Measurements from ENCODE around the gene NKRF.

The NKRF gene

DNA sequence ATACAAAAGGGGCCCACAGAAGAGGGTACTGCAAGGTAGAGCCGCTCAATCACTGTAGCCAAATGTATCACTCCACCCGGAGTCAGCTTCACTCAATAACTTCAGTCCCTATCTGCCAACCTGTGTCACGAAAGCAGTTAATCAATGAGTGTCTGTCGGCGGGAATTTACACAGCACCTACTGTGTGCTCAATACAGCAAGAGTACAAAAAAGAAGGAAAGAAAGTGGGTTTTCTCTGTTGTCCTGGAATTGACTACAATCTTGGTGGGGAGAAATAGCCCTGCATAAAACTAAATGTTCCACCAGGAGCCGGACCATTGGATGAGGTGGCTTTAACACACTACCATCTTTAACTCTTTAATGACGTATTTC is 780 bp upstream of the NKRF start:
- DNase-seq = no peak

DNA sequence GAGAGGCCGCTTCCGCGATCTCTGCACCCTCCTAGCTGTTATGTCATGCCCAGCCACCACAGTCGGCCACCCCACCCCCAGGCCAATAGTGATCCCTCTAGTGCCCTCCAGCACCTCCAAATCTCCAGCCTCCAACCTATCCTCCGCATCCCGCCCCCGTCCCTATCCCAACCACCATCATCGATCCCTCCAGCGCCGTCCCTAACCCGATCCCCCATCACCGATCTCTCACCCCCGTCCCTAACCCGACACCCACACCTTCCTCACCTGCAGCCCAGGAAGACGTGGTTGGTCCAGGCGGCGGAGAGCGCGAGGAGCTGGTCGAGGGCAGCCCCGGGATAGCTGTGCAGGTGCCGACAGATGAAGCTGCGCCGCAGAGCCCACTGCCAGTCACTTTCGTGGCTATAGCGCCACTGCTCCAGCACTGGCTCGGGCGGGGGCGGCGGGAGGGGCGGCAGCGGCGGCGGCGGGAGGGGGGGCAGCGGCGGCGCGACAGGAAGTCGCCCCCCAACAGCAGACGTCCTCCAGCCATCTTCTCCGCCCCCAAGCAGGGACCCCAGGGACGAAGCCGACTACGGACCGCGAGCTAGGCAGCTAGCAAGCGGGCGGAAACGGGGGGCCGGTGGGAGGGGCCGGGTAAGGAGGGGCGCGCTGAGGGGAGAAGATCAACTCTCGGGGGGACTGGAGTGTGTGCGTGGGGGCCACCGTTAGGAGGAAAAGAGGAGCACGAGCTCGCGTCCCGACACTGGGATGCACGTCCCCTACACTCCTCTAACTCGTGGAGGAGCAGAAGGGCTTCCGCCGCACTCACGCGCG is 552 bp downstream of the NKRF start:
- DNase-seq = peak; percentile 4

DNA sequence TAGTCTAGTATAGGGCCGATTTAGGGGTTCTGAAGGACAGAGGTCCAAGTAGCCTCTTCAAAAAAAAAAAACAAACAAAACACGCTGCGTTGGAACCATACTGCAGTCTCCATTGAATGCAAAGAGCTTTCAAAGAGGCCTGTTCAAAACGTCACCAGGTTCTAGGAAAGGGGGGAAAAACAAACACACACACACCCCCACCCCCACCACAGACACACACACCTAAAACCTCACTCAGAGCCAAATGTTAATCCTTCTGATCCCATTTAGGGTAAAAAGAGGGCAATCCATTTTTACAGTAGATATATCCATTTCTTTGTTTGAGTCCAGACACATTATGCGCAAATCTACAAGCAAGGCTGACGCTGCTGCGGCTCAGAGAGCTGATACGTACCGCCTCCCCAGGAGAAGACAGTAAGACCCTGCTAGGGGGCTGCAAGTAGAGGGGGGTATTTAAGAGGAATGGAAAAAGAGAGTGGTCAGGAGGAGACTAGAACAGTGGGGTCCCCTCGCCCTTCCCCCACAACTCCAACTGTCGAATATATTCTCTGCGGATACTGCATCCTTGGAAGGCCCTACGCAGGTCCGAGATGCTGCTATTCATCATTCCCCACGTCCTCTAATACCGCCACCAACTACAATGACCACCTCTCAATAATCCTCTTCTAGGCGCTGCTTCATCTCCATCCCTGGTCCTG is 1.3 kb downstream of the NKRF start:
- DNase-seq = no peak

DNA sequence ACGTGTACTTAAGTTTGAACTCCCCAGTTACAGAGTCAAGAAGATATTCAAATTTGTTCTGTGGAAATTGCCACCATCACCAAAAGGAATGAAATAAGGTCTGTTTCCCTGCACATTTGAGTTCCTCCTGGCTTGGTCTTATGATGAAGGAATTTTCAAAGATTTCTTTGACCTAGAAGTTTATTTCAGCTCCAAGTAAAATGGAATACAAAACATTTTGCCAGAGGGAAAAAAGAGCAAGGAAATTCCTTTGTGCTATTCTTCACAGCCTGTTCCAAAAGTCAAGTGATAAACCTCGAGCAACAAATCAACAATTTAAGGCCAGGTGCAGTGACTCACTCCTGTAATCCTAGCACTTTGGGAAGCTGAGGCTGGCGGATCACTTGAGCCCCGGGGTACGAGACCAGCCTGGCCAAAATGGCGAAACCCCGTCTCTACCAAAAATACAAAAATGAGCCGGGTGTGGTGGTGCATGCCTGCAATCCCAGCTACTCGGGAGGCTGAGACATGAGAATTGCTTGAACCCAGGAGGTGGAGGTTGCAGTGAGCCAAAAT is 3.4 kb downstream of the NKRF start:
- DNase-seq = no peak

DNA sequence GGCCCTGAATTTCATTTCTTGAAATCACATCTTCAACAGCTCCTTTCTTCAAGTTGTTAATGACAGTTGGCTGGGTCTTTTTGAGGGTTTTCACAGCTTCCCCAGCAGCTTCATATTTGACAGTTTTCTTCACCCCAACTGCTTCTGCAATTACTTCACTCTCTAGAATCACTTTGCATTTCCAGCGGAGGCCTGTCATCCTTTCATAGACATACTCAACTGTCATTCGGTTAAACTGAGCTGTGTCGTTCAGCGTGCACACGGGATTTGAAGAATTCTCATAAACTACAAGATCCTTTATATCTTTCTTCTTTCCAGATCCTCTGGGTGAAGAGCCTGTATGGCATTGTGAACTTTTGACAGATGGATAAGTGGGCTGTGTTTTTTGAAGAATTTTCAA is 16.4 kb downstream of the NKRF start:
- DNase-seq = no peak

DNA sequence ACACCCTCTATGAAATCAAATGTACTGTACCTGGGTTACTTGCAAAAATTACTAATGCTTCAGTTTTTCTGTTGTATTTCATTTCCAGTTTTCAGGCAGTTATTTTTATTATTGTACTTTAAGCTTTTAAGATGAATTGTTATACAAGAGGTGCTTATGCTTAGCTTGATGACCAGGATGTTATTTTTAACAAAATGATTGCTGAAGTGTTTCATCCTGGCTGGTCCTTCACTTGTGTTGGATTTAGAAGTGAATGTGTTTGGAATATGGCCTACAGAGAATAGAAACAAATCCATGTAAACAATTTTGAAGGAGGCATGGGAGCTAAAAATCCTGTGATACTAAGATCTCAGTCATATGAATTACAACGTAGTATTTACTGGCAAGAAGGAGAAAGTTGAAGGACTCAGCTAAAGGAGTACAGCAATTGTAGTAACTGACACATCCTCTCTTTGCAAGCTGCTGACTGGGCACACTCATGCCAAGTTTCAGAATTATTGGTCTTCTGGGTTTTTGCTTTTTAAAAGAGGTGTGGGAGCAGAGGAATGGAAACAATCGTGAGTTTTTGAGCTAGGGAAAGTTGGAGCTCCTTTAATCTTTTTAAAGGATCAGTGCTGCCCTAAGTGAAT is 22.7 kb downstream of the NKRF start:
- no peak for DNase-seq

DNA sequence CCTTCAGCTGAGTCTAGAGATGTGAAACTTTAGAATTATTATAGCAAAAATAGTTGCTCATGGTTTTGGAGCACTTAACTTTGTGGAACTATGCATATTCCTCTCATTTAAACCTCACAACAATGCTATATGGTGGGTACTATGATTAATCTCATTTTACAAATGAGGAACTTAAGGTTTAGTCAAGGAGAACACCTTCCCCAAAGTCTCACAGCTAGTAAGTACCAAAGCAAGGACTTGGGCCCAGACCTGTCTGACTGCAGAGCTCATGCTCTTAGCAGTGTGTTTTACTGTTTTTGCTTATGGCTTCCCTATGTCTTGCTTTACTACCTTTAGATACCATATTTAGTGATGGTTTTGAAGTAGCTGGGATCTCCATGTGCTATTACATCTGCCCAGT is 26.8 kb downstream of the NKRF start:
- no peak for DNase-seq

DNA sequence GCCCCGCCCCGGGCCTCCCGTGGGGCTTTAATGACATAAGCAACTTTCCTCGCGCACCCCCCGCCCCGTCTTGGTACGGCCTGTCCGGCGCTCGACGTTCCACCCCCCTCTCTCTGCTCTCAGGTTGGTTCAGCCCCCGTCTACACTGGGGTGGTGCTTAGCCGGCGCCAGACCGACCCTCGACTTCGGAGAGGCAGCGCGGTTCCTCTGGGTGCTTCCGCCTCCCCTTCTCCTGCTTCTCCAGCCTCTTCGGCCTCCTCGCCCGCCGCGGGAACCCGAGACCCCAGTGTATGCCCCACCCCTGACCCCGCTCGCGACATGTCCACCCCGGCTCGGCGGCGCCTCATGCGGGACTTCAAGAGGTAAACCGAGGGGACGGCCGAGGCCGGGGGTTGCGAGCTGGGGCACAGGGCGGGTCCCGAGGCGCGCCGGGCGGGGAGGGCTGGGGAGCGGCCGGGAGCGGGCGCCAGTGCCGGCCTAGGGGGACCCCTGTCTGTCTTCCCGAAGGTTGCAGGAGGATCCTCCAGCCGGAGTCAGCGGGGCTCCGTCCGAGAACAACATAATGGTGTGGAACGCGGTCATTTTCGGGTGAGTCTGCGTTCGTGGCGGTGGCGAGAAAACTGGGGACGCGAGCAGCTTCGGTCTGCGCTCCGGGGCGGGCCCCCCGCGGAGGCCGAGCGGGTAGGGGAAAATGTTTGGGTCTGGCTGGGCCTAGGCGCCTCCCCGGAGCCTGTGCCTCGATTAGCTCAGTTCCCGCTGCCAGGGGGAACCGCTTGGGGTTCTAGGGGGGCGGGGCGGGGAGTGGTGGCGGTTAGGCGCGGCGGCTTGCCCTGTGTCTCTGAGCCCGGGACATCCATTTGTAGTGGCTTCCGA is 31.6 kb downstream of the NKRF start, which contains the start of gene UBE2A:
Gene UBE2A, plus strand, starts transcription at position 170 of the 873 bp plus-strand sequence. Its CDS starts 149 bp downstream, at position 319.
- DNase-seq = peak; percentile 88

DNA sequence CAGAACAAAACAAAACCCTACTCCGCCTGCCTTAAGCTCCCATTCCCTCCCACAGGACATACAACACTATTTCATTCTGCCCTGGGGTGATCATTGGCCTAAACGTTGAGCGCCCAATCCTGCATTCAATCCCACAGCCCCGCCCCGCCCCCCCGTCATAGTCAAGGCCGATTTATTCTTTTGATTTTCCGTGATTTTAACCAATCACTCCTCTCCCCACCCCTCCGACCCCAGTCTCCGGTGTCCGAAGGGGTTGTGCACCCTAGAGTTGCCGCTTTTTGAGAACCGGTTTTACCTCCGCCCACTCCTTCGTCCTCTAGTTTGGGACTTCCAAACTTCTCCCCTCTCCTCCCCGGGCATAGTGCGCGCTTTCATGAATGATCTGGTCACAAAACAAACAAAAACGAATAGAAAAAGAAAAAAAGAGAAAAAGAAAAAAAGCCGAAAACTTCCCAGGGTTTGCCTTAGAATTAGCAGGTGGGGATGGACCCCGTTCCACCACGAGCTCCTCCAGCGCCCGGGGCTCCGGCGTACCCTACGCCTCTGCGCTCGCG is 32.3 kb downstream of the NKRF start:
- no peak for DNase-seq

DNA sequence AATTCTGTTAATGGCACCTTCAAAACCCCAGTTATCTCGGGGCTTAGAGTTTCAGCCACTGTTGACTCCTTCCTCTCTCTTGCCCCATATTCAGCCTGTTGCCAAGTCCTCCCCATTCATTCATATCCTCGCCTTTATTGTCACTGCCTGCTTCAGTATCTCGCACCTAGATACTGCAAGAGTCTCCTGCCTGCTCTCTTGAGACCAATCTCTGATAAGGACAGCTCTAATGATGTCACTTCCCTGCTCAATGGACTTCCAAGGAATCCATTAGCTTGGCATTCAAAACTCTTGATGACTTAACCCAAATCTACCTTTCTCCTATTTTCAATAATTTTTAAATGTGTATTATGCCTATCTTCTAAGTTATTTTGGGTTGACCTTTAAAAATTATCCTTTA is 33.0 kb downstream of the NKRF start:
- no peak for DNase-seq

DNA sequence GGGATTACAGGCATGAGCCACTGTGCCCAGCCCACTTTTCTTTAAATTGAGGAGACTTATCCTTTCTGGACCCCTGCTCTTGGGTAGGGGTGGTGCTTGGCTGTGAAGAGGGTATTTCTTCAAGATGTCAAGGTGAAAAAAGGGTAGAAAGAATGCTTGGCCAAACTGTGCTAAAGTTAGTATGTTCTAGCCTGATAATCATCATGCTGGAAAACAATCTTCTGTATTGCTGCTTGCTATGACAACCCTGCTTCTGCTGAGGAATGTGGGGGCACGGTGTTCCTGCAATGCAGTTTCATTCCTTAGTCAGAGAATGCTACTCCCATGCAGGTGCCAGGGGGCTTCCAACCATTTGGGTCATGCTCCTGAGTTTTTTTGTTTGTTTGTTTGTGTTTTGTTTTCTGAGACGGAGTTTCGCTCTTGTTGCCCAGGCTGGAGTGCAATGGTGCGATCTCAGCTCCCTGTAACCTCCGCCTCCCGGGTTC is 35.8 kb downstream of the NKRF start:
- no peak for DNase-seq

DNA sequence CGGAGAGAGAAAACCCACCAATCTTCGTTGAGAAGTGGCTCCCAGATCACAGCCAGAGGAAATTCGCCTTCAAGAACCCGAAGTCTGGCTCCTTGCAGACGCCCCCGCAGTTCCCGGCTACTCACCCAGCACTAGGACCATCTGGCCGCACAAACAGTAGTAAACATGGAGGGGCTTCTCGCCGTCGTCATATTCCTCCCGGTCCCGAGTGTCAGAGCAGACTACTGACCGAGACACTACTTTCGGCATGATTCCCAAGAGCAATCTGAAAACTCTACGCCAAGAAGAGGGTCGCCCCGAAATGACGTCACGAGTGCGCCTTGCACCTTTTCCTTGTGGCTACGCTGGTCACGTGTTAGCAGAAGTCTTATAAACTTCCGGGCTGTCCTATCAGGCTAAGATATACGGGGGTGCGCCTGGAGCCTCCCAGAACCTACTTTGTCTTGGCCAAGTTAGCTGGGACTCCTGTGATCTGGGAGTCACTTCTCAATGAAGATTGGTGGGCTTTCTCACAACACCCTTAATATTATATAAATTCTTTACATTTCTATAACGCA is 41.0 kb downstream of the NKRF start, which contains the start of gene STEEP1:
Gene STEEP1, minus strand, starts transcription at position 303 of the 557 bp plus-strand sequence. Its CDS starts 54 bp downstream, at position 249.
- DNase-seq = peak; percentile 94

DNA sequence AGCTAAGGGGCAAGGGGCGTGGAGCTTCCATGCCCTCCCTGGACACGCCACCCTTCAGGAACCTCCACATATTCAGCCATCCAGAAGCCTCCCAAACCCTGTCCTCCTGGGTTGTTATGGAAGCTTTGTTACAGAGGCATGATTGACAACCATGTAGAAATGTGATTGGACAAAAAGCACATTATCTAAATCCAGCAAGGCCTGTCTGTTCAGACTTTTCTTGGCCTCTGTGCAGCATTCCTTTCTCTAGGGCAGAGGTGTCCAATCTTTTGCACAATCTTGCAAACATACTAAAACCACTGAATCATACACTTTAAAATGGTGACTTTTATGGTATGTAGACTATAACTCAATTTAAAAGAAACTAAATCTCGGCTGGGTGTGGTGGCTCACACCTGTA is 53.7 kb downstream of the NKRF start:
- DNase-seq = no peak

DNA sequence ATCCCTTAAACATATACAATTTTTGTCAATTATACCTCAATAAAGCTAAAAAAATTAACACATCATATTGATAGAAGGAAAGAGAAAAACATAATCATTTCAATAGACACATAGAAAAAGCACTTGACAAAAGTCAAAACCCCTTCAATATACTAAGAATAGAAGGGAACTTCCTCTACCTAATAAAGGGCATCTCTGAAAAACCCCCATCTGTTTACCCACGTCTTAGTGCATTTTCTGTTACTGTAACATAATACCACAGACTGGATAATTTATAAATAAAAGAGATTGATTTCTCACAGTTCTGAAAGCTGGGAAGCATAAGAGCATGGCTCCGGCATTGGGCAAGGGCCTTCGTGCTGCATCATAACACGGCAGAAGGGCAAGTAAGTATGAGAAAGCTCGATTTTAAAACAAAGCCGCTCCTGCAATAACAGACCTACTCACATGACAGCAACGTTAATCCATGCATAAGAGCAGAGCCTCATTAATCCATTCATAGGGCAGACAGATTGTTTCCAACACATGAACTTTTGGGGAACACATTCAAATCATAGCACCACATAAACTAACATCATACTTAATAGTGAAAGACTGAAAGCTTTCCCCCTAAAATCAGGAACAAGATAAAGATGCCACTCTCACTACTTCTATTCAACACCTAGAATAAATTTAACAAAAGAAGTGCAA is 56.8 kb downstream of the NKRF start:
- DNase-seq = no peak

DNA sequence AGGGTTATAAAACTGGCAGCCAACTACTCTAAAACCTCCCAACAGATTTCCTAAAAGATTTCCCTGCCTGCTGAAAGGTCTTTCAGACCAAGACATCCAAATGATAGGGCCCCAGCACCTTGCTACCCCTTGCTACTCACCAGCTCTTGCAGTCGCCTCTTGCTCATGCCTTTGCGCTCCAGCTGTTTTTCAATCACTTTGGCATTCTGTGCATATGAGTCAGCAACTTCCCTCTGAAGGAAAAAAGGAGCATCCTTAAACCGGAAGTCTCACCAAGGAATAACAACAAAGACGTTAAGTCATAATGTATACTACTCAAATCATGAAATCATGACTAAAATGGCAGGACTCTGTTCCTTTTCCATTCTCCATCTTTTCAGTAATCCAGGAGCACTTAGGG is 65.0 kb downstream of the NKRF start:
- DNase-seq = no peak

DNA sequence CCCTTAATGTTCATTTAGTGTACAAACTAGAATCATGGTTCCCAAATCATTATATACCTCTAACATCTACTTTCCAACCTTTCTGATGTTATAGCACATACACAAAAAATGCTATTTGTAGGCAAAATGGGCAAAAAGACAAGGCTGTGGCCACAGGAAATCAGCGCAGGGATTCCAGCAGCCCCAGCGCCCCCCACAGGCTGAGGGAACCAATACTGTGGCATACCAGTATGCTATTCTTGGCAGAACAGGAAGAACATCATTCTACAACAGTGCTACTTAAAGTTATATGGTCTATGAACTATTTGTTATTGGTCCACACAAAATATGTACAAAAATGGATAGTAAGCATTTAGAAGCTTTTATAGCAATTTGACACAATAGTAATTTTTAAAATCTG is 66.4 kb downstream of the NKRF start:
- no peak for DNase-seq

Measured in NCI-H2107 (cell line).